PC-9 (cell line): ENCODE measurements around the gene BCAT1.

Experiments
- EZH2 ChIP-seq: fragments of 200-600 bp; sonication (generic); IDR thresholded peaks from 2 replicates; pipeline ENCODE4 v1.8.0; 2017; ENCODE audit warnings: antibody characterized with exemption, low read depth
- TF ChIP-seq, protein P1 (sequence below): fragments of 200-600 bp; sonication (generic); conservative IDR thresholded peaks from 2 replicates; pipeline ENCODE4 v1.6.1; 2017; ENCODE audit warnings: mixed run types, antibody characterized with exemption, mild to moderate bottlenecking, moderate library complexity

DNA sequence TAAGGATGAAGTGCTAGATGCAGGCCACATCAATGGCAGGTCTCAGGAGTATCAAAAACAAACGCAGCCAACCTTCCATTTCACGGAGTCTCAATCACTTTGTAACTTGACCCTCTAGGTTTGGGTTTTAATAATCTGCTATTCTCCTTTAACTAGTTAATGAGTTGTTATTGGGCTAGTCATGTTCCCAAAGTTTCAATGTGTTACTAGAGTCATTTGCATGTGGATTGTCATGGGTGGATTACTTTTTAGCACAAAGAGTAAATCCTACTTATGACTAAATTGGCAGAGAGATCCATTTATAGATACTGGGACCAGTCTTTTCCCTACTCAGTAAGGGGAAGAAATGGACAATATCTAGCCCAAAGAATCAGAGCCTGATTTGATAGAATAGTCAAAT, 151.0 kb downstream of the BCAT1 start:
- TF ChIP-seq, protein P1, sequence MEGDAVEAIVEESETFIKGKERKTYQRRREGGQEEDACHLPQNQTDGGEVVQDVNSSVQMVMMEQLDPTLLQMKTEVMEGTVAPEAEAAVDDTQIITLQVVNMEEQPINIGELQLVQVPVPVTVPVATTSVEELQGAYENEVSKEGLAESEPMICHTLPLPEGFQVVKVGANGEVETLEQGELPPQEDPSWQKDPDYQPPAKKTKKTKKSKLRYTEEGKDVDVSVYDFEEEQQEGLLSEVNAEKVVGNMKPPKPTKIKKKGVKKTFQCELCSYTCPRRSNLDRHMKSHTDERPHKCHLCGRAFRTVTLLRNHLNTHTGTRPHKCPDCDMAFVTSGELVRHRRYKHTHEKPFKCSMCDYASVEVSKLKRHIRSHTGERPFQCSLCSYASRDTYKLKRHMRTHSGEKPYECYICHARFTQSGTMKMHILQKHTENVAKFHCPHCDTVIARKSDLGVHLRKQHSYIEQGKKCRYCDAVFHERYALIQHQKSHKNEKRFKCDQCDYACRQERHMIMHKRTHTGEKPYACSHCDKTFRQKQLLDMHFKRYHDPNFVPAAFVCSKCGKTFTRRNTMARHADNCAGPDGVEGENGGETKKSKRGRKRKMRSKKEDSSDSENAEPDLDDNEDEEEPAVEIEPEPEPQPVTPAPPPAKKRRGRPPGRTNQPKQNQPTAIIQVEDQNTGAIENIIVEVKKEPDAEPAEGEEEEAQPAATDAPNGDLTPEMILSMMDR = no peak
- TF ChIP-seq EZH2 = no peak
